ENCODE data around the gene LUC7L2.

LUC7L2 gene

DNA sequence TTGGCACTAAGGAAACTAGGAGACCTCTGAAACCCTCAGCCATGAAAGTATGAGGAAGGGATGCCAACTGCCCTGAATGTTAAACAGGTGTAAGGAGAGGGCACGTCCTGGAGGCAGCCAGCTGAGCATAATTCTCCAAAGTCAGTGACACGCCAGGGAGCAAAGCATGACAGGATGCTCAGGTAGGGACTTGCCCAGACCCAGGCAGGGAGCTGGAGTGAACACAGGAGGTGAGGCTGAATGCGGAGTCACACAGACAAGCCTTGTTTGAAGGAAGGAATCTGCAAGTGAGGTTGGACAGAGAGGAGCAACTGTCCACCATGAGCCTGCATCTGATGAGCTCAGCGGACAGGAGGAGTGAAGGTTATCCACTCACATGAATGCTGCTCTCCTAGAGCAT is 82.3 kb downstream of the LUC7L2 start:
- DNase-seq (ENCODE audit: low read depth): no peak
- no peak overlapping the region for H3K4me3 ChIP-seq (ENCODE audit: low read depth, low read length)
- TF ChIP-seq, protein P1, sequence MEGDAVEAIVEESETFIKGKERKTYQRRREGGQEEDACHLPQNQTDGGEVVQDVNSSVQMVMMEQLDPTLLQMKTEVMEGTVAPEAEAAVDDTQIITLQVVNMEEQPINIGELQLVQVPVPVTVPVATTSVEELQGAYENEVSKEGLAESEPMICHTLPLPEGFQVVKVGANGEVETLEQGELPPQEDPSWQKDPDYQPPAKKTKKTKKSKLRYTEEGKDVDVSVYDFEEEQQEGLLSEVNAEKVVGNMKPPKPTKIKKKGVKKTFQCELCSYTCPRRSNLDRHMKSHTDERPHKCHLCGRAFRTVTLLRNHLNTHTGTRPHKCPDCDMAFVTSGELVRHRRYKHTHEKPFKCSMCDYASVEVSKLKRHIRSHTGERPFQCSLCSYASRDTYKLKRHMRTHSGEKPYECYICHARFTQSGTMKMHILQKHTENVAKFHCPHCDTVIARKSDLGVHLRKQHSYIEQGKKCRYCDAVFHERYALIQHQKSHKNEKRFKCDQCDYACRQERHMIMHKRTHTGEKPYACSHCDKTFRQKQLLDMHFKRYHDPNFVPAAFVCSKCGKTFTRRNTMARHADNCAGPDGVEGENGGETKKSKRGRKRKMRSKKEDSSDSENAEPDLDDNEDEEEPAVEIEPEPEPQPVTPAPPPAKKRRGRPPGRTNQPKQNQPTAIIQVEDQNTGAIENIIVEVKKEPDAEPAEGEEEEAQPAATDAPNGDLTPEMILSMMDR (IDR thresholded peaks at IDR 0.05; ENCODE audit: insufficient read depth, low read depth, low read length, missing control alignments): no peak

DNA sequence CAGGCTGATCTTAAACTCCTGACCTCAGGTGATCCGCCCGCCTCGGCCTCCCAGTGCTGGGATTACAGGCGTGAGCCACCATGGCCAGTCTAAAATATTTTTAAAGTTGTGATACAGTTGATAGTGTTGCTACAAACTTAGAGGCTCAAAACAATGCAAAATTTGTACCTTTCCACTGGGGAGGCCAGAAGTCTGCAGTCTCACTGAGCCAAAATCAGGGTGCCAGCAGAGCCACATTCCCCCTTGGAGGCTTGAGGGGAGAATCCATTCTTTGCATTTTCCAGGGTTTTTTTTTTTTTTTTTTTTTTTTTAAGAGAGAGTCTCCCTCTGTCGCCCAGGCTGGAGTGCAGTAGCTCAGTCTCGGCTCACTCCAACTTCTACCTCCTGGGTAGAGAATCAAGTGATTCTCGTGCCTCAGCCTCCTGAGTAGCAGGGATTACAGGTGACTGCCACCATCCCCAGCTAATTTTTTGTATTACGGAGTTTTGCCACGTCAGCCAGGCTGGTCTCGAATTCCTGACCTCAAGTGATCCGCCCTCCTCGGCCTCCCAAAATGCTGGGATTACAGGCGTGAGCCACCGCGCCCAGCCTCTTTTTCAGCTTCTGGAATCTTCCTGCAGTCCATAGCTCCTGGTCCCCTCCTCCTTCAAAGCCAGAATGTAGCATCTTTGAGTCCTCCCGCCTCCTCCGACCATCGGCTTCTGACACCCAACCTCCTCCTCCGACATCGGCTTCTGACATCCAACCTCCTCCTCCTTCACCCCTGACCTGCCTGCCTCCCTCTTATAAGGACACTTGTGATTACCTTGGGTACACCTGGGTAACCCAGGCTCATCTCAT is 86.6 kb downstream of the LUC7L2 start:
- DNase-seq (ENCODE audit: low read depth): no peak
- H3K4me3 ChIP-seq (ENCODE audit: low read depth, low read length): no peak overlapping the region
- TF ChIP-seq, protein P1 (IDR thresholded peaks at IDR 0.05; ENCODE audit: insufficient read depth, low read depth, low read length, missing control alignments): no peak

DNA sequence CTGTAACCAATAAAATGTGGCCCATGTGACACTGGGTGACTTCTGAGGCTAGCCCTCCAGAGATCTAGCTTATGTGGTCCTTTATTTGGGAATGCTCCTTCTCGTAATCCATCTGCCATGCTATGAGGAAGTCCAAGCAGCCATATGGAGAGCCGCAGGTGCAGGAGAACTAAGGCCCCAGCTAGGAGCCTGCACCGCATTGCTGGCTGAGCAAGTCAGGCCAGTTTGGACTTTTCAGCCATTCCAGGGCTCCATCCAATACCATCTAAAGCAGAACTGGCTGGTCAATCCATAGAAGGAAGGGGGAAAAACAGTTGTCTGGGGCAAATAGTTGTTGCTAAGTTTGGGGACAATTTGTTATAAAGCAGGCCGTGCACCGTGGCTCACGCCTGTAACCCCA is 91.2 kb downstream of the LUC7L2 start:
- H3K4me3 ChIP-seq (ENCODE audit: low read depth, low read length): no peak overlapping the region
- DNase-seq (ENCODE audit: low read depth): no peak
- TF ChIP-seq, protein P1 (IDR thresholded peaks at IDR 0.05; ENCODE audit: insufficient read depth, low read depth, low read length, missing control alignments): no peak

DNA sequence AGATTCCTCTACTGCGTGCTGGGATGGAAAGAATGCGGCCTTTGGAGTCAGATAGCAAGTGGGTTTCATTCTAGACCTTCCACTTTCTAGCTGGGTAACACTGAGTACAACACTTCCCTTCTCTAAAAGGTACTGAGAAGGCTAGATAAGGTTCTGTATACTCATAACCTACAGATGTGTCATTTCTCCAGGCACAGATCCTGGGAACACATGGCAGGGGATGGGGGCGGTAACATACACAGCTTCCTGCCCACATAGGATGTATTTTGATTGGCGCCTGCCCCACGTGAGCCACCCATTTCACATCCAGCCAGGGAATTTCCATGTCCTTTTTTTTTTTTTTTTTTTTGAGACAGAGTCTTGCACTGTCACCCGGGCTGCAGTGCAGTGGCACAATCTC is 91.9 kb downstream of the LUC7L2 start:
- TF ChIP-seq, protein P1 (IDR thresholded peaks at IDR 0.05; ENCODE audit: insufficient read depth, low read depth, low read length, missing control alignments): no peak
- H3K4me3 ChIP-seq (ENCODE audit: low read depth, low read length): no peak overlapping the region
- no peak for DNase-seq (ENCODE audit: low read depth)

DNA sequence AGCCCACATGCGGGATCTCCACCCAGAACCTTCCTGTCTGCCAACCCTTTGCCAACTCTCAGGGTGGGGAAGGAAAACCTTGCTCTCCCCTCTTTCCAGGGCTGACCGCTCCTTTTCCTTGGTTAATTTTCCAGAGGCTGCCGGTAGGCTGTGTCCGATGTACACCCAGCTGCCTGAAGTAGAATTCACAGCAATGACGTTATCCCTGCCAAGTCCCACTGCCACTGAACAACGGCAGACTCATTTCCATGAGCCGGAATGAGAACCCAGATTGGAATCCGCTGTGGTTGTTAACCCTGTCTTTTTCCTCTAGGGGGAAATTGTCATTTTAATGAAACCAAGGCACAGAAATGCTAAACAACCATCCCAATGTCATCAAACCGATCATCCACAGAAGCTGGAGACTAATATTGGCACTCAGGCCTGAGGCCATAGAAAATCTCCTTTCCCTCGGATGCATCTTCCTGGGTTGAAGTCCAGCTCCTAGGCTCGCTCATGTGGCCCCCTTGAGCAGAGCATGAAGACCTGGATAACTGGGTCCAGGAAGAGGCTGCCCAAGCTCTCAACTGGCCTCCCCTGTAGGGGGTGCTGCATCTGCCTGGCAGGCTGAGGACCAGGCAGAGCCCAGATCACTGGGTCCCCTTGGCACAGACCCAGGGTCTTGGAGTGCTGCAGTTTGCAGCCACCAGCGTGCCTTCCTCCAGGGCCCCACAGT is 93.4 kb downstream of the LUC7L2 start:
- H3K4me3 ChIP-seq (ENCODE audit: low read depth, low read length): no peak overlapping the region
- TF ChIP-seq, protein P1 (IDR thresholded peaks at IDR 0.05; ENCODE audit: insufficient read depth, low read depth, low read length, missing control alignments): no peak
- no peak for DNase-seq (ENCODE audit: low read depth)

DNA sequence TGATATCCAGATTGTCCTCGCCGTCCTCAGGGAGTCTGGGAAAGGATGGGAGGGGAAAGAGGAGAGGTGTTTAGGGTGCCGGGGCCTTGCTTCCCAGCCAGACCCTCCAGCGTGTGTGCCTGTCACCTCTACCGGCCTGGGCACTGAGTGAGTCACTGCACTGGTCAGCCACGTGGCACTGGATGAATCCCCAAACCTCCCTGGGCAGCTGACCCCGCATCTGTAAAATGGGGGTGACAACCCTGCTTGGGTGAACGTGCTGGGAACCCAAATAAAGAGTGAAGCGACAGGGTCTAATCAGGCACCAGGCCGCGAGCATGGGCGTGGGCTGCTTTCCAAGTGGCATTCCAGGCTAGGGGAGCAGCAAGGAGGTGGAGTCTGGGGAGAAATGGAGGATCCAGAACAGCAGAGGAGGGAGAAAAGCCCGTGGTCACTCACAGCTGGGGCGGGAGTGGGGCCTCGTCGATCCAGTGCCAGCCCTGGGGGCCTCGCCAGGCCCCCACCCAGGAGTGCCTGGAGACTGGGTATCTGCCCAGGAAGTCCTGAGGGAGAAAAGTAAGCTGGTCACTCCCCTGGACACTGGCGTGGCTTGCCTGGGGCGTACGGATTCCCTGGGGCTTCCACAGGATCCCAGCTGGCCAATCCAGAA is 94.1 kb downstream of the LUC7L2 start:
- no peak overlapping the region for H3K4me3 ChIP-seq (ENCODE audit: low read depth, low read length)
- DNase-seq (ENCODE audit: low read depth): no peak
- TF ChIP-seq, protein P1 (IDR thresholded peaks at IDR 0.05; ENCODE audit: insufficient read depth, low read depth, low read length, missing control alignments): no peak

Measured in GM12865 (cell line).